H1 (cell line): Measurements from ENCODE around the gene ARMH4. TPM values are rescaled to one million over a fixed set of nuclear protein-coding genes. Genes with fewer than 3 reads are reported as not detected.
"Not testable (repeated sequence)": the region's sequence is repeated elsewhere in the genome, so short reads cannot be mapped to it uniquely, and the experiment has no call there.

ENCODE experiments used
- CTCF ChIA-PET: fragments of 300-600 bp; sonication (Branson Sonifier 250); formaldehyde crosslinking; loops from one replicate; lab custom pipeline; 2021; ENCODE audit not compliant: partially characterized antibody; lab: Charles Lee
- POLR2A ChIA-PET: fragments of 300-600 bp; sonication (Branson Sonifier 250); formaldehyde crosslinking; loops from one replicate; lab custom pipeline; 2021; ENCODE audit warnings: inconsistent platforms; ENCODE audit not compliant: partially characterized antibody; lab: Charles Lee
- DNase-seq, 2 experiments: peaks; one replicate each; pipeline versions ENCODE4 v3.0.0 to v3.0.0-alpha.2; 2010 to 2022; ENCODE audit warnings: low spot score in 2 of 2, low read depth in 1 of 2, mixed read lengths in 1 of 2
- FAIRE-seq: peaks from 2 replicates; lab custom pipeline; 2011; peaks lifted over from hg19 to GRCh38; lab: Jason Lieb, UNC
- H2AFZ ChIP-seq: 2 replicates; pipeline ENCODE4 v1.8.1; 2012; ENCODE audit warnings: low read length, inconsistent platforms
- H2AK5ac ChIP-seq: 2 replicates; pipeline ENCODE4 v1.6.1; 2013; ENCODE audit warnings: low read depth, low read length
- H2BK120ac ChIP-seq: replicated peaks from 2 replicates; pipeline ENCODE3; 2013; ENCODE audit warnings: low read depth, low read length, inconsistent platforms
- H2BK12ac ChIP-seq: 2 replicates; pipeline ENCODE4 v1.6.1; 2013; ENCODE audit warnings: low read depth, low read length
- H2BK15ac ChIP-seq: 2 replicates; pipeline ENCODE4 v1.6.1; 2013; ENCODE audit warnings: low read length
- H2BK20ac ChIP-seq: 2 replicates; pipeline ENCODE4 v1.6.1; 2013; ENCODE audit warnings: low read length
- H2BK5ac ChIP-seq: 2 replicates; pipeline ENCODE4 v1.6.1; 2013; ENCODE audit warnings: low read depth, low read length
- H3K14ac ChIP-seq: 2 replicates; pipeline ENCODE4 v1.6.1; 2013; ENCODE audit warnings: inconsistent platforms; ENCODE audit not compliant: insufficient read length
- H3K18ac ChIP-seq: 2 replicates; pipeline ENCODE4 v1.6.1; 2013; ENCODE audit warnings: low read length; ENCODE audit errors: extremely low read depth
- H3K23ac ChIP-seq: 2 replicates; pipeline ENCODE4 v1.6.1; 2013; ENCODE audit warnings: inconsistent platforms; ENCODE audit not compliant: insufficient read length
- H3K23me2 ChIP-seq: 2 replicates; pipeline ENCODE4 v1.6.1; 2013; ENCODE audit warnings: low read depth, low read length
- H3K27ac ChIP-seq: 2 replicates; pipeline ENCODE4 v1.6.1; 2011; ENCODE audit warnings: low read depth, low read length, inconsistent platforms
- H3K27me3 ChIP-seq, 4 experiments: replicated peaks in 1 of 4; 1 replicate in 1 of 4; 2 replicates in 3 of 4; pipeline versions ENCODE4 v1.6.1 to v1.8.1; 2011 to 2013; ENCODE audit warnings: low read length in 3 of 4, mild to moderate bottlenecking in 3 of 4, inconsistent platforms in 2 of 4, mixed read lengths in 2 of 4, moderate library complexity in 1 of 4; ENCODE audit not compliant: control insufficient read depth in 3 of 4, insufficient read depth in 3 of 4; ENCODE audit errors: extremely low read depth in 1 of 4
- H3K36me3 ChIP-seq, 4 experiments: 2 replicates each; pipeline versions ENCODE4 v1.6.1 to v1.8.1; 2011 to 2013; ENCODE audit warnings: mild to moderate bottlenecking in 4 of 4, low read length in 3 of 4, moderate library complexity in 2 of 4, control low read depth in 1 of 4, inconsistent platforms in 1 of 4; ENCODE audit not compliant: insufficient read depth in 4 of 4, control insufficient read depth in 2 of 4
- H3K4ac ChIP-seq: replicated peaks from 2 replicates; pipeline ENCODE3; 2013; ENCODE audit warnings: low read length, low read depth, mixed read lengths, inconsistent platforms; ENCODE audit not compliant: insufficient read length
- H3K4me1 ChIP-seq, 4 experiments: replicated peaks in 1 of 4; 1 replicate in 1 of 4; 2 replicates in 3 of 4; pipeline versions ENCODE4 v1.6.1 to v1.8.1; 2011 to 2013; ENCODE audit warnings: low read length in 3 of 4, inconsistent platforms in 2 of 4, mixed read lengths in 1 of 4; ENCODE audit not compliant: insufficient read depth in 4 of 4, control insufficient read depth in 3 of 4
- H3K4me2 ChIP-seq, 2 experiments: 2 replicates each; pipeline versions ENCODE4 v1.6.1 to v1.8.1; 2011 to 2013; ENCODE audit warnings: low read depth in 2 of 2, low read length in 2 of 2, control low read depth in 1 of 2, inconsistent platforms in 1 of 2, mild to moderate bottlenecking in 1 of 2; ENCODE audit not compliant: insufficient read depth in 1 of 2
- H3K4me3 ChIP-seq, 4 experiments: fragments of 200-600, 300-600 bp in 1 of 4; sonication (generic), shearing (Covaris generic), sonication (Bioruptor Twin) in 1 of 4; 2 replicates each; pipeline versions ENCODE4 v1.5.1 to v1.8.1; 2011 to 2016; ENCODE audit warnings: low read length in 4 of 4, low read depth in 3 of 4, control low read depth in 2 of 4, inconsistent platforms in 2 of 4, mild to moderate bottlenecking in 2 of 4, mixed read lengths in 1 of 4, moderate library complexity in 1 of 4; ENCODE audit not compliant: insufficient read depth in 2 of 4; ENCODE audit errors: extremely low read depth in 1 of 4
- H3K56ac ChIP-seq: replicated peaks from 2 replicates; pipeline ENCODE3; 2013; ENCODE audit warnings: low read depth, mild to moderate bottlenecking, mixed read lengths, low read length, inconsistent platforms; ENCODE audit not compliant: insufficient read length
- H3K79me1 ChIP-seq: 2 replicates; pipeline ENCODE4 v1.6.1; 2013; ENCODE audit warnings: low read depth, low read length, control low read depth
- H3K79me2 ChIP-seq, 2 experiments: 2 replicates each; pipeline versions ENCODE4 v1.6.1 to v1.8.1; 2012 to 2013; ENCODE audit warnings: low read length in 2 of 2, mild to moderate bottlenecking in 2 of 2, inconsistent platforms in 1 of 2; ENCODE audit not compliant: insufficient read depth in 2 of 2, control insufficient read depth in 1 of 2
- H3K9ac ChIP-seq, 4 experiments: replicated peaks in 1 of 4; 1 replicate in 1 of 4; 2 replicates in 3 of 4; pipeline versions ENCODE4 v1.6.1 to v1.8.1; 2011 to 2013; ENCODE audit warnings: low read depth in 3 of 4, low read length in 3 of 4, control low read depth in 2 of 4, mild to moderate bottlenecking in 2 of 4, moderate library complexity in 2 of 4, inconsistent platforms in 1 of 4; ENCODE audit errors: extremely low read depth in 1 of 4
- H3K9me3 ChIP-seq, 2 experiments: 2 replicates each; pipeline versions ENCODE4 v1.6.1 to v1.8.1; 2012 to 2013; ENCODE audit warnings: mild to moderate bottlenecking in 2 of 2, moderate library complexity in 2 of 2, control low read depth in 1 of 2, inconsistent platforms in 1 of 2, low read depth in 1 of 2, low read length in 1 of 2, mixed read lengths in 1 of 2; ENCODE audit not compliant: insufficient read depth in 2 of 2
- H4K20me1 ChIP-seq, 2 experiments: replicated peaks in 1 of 2; 2 replicates each; pipeline versions ENCODE3 to v1.8.1; 2011 to 2013; ENCODE audit warnings: inconsistent platforms in 2 of 2, low read length in 2 of 2, mild to moderate bottlenecking in 1 of 2; ENCODE audit not compliant: insufficient read depth in 2 of 2, control insufficient read depth in 1 of 2
- H4K5ac ChIP-seq: 2 replicates; pipeline ENCODE4 v1.6.1; 2013; ENCODE audit warnings: low read length, low read depth, mixed read lengths, inconsistent platforms; ENCODE audit not compliant: insufficient read length
- H4K8ac ChIP-seq: 2 replicates; pipeline ENCODE4 v1.8.0; 2013; ENCODE audit warnings: mild to moderate bottlenecking, moderate library complexity, low read length, inconsistent platforms; ENCODE audit not compliant: insufficient read depth; ENCODE audit errors: extremely low read depth
- H4K91ac ChIP-seq: replicated peaks from 2 replicates; pipeline ENCODE3; 2013; ENCODE audit warnings: low read length, mixed read lengths, inconsistent platforms; ENCODE audit not compliant: insufficient read length
- WGBS, 2 experiments: shearing (Covaris generic) in 1 of 2; methylation state at CpG; one replicate each; pipeline versions ENCODE4 v1.1.6 to v1.1.7; 2013 to 2015; ENCODE audit warnings: low lambda C conversion rate in 2 of 2, mixed read lengths in 2 of 2, inconsistent platforms in 1 of 2, low coverage in 1 of 2, missing lambda C conversion rate in 1 of 2; ENCODE audit not compliant: insufficient replicate concordance in 2 of 2, insufficient coverage in 1 of 2, insufficient read length in 1 of 2; ENCODE audit errors: extremely low coverage in 1 of 2, missing lambda C conversion rate in 1 of 2; 5-methylcytosine and 5-hydroxymethylcytosine counted together
- polyA plus RNA-seq, 7 experiments: library from polyadenylated mRNA; depleted of rRNA in 3 of 7; stranded (reverse) in 5 of 7; unstranded in 2 of 7; fragments of >200 nt in 5 of 7; fragments of 200-250 nt in 2 of 7; gene quantifications; 1 replicate in 5 of 7; 2 replicates in 1 of 7; 4 replicates in 1 of 7; pipeline versions ENCODE4 v1.2.1 to v1.2.3, GENCODE V29; 2011 to 2013; ENCODE audit warnings: missing spikeins in 2 of 7, mixed read lengths in 2 of 7
- total RNA-seq: library from RNA; stranded (reverse); fragmentation: NEBNext Ultra II Directional; extraction: Animal tissue kit (Norgen Biotek cat#: 25700); gene quantifications from 2 replicates; pipeline ENCODE4 v1.2.1, GENCODE V29; 2021

The ARMH4 gene
- total and polyA plus RNA-seq, 2 of the 8 experiments (the other 6 are each of a cell fraction or from before 2014, with no cell fraction given), result 7.1 to 25.4 TPM

- not testable (repeated sequence) for H4K91ac ChIP-seq, FAIRE-seq
Observed at GRCh38 chr14:58122546-58122945, 29.5 kb downstream of the ARMH4 start.

More at GRCh38 chr14:58122546-58122945, 29.5 kb downstream of the ARMH4 start:
- H2BK15ac ChIP-seq, H3K4me1 ChIP-seq, H3K27ac ChIP-seq, H3K23ac ChIP-seq, H2BK120ac ChIP-seq, H2BK20ac ChIP-seq, H3K14ac ChIP-seq, H3K9ac ChIP-seq, H3K56ac ChIP-seq, H3K4me2 ChIP-seq, H2BK12ac ChIP-seq, DNase-seq, H4K8ac ChIP-seq, H2AK5ac ChIP-seq, H3K18ac ChIP-seq, H3K36me3 ChIP-seq, POLR2A ChIA-PET, H3K79me2 ChIP-seq, H3K79me1 ChIP-seq, H3K9me3 ChIP-seq, H4K5ac ChIP-seq, H4K20me1 ChIP-seq, H3K23me2 ChIP-seq, H2BK5ac ChIP-seq, H2AFZ ChIP-seq, H3K4ac ChIP-seq, H3K4me3 ChIP-seq, H3K27me3 ChIP-seq: not testable (repeated sequence)
- CTCF ChIA-PET, result interaction anchor here (1.3 kb wide), 1 partner anchor 13 kb away, joined by 4 read pairs; no protein-coding TSS in a partner anchor
- 92% methylated on average over 6 of the region's 6 CpGs; no CpG with 5 or more reads in 1 of the 2 experiments for WGBS, 2 experiments
